GM12865 (cell line): ENCODE results near the gene EMILIN2.

Experiments
- DNase-seq: peaks from one replicate; pipeline ENCODE4 v3.0.0; 2010; ENCODE audit warnings: low read depth
- H3K4me3 ChIP-seq: 2 replicates; pipeline ENCODE4 v1.5.1; 2011; ENCODE audit warnings: mild to moderate bottlenecking, low read depth, low read length, control low read depth
- CTCF ChIP-seq: IDR thresholded peaks from 2 replicates; pipeline ENCODE4 v1.5.1; 2011; ENCODE audit warnings: low read length, control low read depth, low read depth, inconsistent platforms; ENCODE audit not compliant: insufficient read depth; ENCODE audit errors: missing control alignments

EMILIN2 gene

DNA sequence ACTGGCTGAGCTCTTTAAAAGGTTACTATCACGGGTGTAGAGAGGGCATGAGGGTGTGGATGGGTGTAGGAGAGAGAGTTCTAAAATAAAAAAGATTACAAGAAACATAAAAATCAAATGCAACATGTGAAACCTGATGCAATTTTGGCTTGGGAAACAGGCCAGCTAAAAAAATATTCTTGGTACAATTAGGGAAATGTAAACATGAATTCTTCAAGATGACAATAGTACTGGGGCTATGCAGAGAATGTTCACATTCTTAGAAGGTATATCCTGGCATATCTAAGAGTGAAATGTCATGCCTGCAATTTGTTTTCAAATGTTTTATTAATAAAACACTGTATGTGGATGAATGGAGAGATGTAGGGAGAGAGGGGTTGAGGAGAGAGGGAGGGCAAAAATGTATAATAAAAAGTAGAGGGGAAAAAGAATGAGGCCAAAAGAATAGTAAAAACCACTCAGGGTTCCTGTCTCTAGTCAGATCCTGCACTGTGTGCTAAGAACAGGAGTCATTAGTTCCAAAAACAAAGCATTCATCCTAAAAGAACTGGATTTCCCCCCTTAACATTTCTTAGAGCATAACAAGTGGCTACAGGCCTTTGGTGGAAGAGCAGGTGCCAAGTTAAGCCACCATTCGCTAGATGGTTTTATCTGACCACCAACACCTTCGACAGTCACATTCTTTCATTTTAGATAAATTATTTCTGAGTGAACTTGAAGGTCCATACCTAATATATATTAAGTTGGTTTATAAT lies 88.8 kb downstream of the EMILIN2 start:
- no peak for TF ChIP-seq CTCF
- no peak for DNase-seq
- H3K4me3 ChIP-seq, result no peak overlapping the region

GRCh38 chr18:2939317-2939716 lies 92.5 kb downstream of the EMILIN2 start:
- no peak for TF ChIP-seq CTCF
- DNase-seq, result no peak
- H3K4me3 ChIP-seq, result no peak overlapping the region

DNA sequence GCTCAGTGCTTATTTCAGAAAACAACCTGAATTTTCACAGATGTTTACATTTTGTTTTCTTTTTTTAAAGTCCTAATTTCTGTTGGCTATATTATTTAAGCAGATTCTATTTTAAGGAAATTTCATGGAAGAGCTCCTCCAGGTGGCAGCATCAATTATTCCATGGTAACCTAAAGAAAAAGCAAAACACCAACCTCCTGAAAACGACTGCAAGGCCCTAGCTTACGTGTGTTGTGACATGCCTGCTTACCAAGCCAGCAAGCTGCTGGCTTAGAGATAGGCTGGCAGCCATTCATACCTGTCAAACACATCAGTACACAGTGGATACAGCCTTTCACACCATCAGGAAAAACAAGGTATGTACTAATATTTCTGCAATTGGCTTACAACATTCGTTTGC lies 101.2 kb downstream of the EMILIN2 start:
- TF ChIP-seq CTCF, result no peak
- H3K4me3 ChIP-seq, result no peak overlapping the region
- no peak for DNase-seq

DNA sequence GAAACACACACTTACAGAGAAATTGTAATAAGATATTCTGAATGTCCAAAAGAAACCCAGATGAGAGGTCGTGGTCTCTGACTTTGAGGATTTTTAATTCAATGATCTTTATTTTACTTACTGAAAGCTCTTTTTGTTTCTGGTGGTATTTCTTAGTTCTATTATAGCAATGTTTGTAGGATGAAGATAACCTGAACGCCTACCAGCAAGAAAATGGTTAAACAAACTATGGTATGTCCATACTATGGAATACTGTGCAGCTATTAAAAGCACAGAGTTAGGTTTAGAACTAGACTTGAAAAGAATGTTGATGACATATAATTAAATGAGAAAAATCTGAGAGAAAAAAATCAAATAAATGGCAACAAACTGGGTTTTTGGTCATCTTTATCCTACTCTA lies 105.8 kb downstream of the EMILIN2 start:
- H3K4me3 ChIP-seq, result no peak overlapping the region
- no peak for DNase-seq
- no peak for TF ChIP-seq CTCF

GRCh38 chr18:2953935-2954653 lies 107.3 kb downstream of the EMILIN2 start:
- no peak overlapping the region for H3K4me3 ChIP-seq
- no peak for TF ChIP-seq CTCF
- no peak for DNase-seq

- H3K4me3 ChIP-seq, result no peak overlapping the region
- TF ChIP-seq CTCF, result no peak
- DNase-seq, result no peak
Observed at GRCh38 chr18:2954869-2955645, 108.3 kb downstream of the EMILIN2 start.
